OCI-LY3 (cell line): ENCODE results near the gene SLC6A4.

ENCODE experiments used
- EZH2phosphoT487 ChIP-seq: fragments of 200-600 bp; shearing (Covaris generic); IDR thresholded peaks from 2 replicates; pipeline ENCODE4 v1.6.1; 2018; ENCODE audit warnings: antibody characterized with exemption, mixed run types, low read depth
- TF ChIP-seq, protein P1 (sequence below): fragments of 200-600, 300-600 bp; sonication (generic); IDR thresholded peaks from 2 replicates; pipeline ENCODE4 v1.5.1; 2014; ENCODE audit warnings: antibody characterized with exemption, low read length, low read depth

- TF ChIP-seq, protein P1, sequence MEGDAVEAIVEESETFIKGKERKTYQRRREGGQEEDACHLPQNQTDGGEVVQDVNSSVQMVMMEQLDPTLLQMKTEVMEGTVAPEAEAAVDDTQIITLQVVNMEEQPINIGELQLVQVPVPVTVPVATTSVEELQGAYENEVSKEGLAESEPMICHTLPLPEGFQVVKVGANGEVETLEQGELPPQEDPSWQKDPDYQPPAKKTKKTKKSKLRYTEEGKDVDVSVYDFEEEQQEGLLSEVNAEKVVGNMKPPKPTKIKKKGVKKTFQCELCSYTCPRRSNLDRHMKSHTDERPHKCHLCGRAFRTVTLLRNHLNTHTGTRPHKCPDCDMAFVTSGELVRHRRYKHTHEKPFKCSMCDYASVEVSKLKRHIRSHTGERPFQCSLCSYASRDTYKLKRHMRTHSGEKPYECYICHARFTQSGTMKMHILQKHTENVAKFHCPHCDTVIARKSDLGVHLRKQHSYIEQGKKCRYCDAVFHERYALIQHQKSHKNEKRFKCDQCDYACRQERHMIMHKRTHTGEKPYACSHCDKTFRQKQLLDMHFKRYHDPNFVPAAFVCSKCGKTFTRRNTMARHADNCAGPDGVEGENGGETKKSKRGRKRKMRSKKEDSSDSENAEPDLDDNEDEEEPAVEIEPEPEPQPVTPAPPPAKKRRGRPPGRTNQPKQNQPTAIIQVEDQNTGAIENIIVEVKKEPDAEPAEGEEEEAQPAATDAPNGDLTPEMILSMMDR = no peak
- no peak for TF ChIP-seq EZH2phosphoT487
These were observed 2.0 kb upstream of the SLC6A4 start for GRCh38 chr17:30237296-30238002.
